Activated naive CD4-positive, alpha-beta T cell treated with anti-CD3 and anti-CD28 coated beads, Interleukin-2, amount 50 U/mL, for 16 hours (primary cell): ENCODE data around the gene LRBA.
"Not testable (repeated sequence)": the region's sequence is repeated elsewhere in the genome, so short reads cannot be mapped to it uniquely, and the experiment has no call there.

Source experiments
- DNase-seq: peaks from one replicate; pipeline ENCODE4 v3.0.0-alpha.2; 2020

Gene LRBA

DNA sequence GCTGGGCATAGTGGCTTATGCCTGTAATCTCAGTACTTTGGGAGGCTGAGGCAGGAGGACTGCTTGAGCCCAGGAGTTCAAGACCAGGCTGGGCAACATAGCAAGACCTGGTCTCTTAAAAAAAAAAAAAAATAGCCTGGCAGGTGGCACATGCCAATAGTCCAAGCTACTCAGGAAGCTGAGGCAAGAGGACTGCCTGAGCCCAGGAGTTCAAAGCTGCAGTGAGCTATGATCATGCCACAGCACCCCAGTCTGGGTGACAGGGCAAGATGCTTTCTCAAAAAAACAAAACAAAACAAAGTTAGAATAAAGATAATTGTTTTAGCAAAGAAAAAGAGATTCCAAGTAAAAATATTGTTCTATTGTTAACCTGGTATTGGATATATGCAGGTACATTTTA, 75.0 kb downstream of the LRBA start:
- no peak for DNase-seq

DNA sequence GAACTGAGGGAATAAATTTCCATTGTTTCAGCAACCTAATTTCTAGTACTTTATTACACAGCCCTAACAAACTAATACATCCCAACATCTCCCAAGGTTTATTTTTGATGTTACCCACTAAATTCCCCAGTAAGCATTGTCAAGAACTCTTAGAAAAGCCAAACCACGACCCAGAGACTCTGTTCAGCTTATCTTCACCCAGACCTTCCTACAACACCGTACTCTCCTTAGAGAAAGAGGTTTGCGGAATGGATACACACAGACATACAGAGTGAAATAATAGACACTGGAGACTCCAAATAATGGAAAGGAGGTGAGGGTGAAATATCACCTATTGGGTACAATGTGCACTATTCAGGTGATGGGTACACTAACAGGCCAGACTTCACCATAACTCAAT, 75.6 kb downstream of the LRBA start:
- no peak for DNase-seq

GRCh38 chr4:150938873-150939499, 76.1 kb downstream of the LRBA start:
- DNase-seq: no peak

DNA sequence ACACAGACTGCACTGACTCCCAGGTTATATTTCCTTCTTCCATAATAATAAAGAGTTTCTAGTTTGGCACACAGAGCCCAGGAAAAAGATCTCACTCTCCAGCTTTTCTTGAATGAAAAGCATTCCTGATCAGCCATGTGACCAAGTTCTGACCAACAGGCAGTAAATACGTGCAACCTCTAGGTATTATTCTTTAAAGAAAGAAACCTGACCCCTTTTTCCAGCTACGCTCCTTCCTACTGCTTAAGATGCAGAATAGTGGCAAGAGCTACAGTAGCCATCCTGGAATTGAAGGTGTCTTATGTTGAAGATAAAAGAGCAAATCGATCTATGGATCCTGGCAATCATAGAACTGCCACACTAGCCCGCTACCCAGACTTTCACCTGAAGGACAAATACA, 76.7 kb downstream of the LRBA start:
- no peak for DNase-seq

- no peak for DNase-seq
Observed at GRCh38 chr4:150934022-150934421, 81.1 kb downstream of the LRBA start.

DNA sequence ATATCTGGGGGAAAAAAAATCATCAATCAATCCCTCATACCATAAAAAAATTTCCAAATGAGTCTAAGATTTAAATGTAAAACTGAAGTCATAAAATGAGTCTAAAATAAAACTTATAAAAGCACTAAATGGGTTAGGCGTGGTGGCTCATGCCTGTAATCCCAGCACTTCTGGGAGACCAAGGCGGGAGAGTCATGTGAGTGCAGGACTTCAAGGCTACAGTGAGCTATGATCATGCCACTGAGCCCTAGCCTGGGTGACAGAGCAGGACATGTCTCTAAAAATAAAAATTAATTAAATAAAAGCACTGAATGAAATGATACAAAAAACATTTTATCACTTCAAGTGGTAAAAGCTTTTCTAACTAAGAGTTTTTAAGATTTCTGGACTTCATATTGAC, 83.3 kb downstream of the LRBA start:
- DNase-seq: no peak

DNA sequence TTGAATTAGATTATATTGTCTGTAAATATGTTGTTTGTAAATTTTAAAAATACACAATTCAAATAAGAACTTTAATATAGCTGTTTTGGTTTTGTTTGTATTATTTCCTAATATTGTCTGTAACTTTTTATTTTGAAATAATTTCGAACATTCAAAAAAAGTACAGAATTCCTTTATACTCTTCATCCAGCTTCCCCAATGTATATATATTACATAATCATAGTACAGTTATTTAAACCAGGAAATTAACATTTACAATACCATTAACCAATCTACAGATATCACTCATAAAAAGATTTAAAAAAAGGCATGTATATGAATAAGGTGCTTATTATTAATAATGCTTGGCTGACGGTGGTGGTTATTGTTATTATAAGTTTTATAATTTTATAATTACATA, 84.1 kb downstream of the LRBA start:
- DNase-seq: no peak

GRCh38 chr4:150923945-150924344, 91.1 kb downstream of the LRBA start:
- no peak for DNase-seq

GRCh38 chr4:150921486-150921885, 93.6 kb downstream of the LRBA start:
- DNase-seq: not testable (repeated sequence)

- DNase-seq: not testable (repeated sequence)
Observed at GRCh38 chr4:150918562-150918961, 96.5 kb downstream of the LRBA start.

DNA sequence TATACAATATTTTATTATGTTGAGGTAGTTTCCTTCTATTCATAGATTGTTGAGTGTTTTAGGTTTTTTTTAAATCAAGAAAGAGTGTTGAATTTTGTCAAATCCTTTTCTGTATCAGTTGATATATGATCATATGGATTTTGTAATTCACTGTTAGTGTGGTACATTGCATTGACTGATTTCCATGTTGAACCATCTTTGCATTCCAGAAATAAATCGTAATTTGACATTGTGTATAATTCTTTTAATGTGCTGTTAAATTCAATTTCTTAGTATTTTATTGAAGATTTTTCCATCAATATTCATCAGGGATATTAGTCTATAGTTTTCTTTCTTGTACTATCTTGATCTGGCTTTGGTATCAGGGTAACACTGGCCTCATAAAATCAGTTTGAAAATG, 103.8 kb downstream of the LRBA start:
- no peak for DNase-seq

GRCh38 chr4:150909116-150909515, 106.0 kb downstream of the LRBA start:
- DNase-seq: no peak

DNA sequence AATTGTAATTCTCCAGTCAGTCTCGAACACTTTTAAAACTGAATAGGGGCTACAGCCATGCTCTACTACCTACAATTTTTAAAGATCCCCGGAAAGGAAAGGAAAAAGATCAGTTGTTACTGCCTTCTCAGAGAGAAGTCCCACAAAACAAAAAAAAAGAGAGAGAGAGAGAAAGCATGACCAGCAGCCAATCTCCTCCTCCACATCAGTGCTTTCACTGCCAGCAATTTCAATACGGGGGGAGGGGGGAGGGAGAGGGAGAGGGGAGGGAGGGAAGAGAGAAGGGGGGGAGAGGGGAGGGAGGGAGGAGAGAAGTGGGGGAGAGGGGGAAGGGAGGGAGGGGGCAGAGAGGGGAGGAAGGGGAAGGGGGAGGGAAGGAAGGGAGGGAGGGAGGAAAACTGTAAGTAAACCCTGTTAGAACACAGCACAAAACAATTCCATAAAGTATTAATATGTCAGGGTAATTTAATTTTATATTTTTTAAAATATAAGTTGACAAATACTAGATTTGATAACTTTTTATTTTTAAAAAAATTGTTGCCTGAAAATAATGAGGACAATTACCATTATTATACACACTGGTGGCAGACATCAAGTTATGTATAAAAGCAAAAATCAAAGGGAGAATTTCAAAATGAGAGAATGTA, 108.0 kb downstream of the LRBA start:
- no peak for DNase-seq

- no peak for DNase-seq
Observed at GRCh38 chr4:150904671-150905070, 110.4 kb downstream of the LRBA start.

GRCh38 chr4:150903603-150904002, 111.5 kb downstream of the LRBA start:
- DNase-seq: no peak

DNA sequence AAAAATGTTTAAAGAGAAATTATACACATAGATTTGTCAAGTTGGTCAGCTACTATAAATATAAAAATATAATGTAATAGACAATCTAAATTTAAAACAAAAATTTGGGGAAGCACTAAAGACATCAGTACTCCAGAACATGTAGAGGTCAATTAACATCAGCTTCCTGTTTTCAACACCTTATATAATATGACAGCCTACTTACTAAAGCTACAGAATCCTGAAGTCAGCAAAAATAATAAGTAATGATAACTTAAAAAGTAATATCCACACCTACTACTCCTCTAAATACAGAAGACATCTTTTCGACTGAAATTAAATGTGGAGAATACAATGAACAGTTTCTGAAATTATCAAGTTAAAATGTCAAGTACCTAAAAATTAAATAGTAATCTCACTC, 118.6 kb downstream of the LRBA start:
- no peak for DNase-seq

GRCh38 chr4:150890246-150890645, 124.8 kb downstream of the LRBA start:
- DNase-seq: no peak

DNA sequence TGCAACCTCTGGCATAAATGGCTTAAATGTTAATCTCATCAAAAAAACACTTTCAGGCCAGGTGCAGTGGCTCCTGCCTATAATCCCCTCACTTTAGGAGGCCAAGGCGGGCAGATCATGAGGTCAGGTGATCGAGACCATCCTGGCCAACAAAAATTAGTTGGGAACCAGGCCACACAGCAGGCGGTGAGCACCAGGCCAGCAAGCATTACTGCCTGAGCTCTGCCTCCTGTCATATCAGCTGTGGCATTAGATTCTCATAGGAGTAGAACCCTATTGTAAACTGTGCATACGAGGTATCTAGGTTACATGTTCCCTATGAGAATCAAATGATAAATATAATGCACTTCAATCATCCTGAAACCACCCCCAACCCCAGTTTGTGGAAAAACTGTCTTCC, 125.8 kb downstream of the LRBA start:
- DNase-seq: no peak

- DNase-seq: no peak
Observed at GRCh38 chr4:150888625-150889024, 126.5 kb downstream of the LRBA start.

GRCh38 chr4:150888217-150888616, 126.9 kb downstream of the LRBA start:
- DNase-seq: no peak

DNA sequence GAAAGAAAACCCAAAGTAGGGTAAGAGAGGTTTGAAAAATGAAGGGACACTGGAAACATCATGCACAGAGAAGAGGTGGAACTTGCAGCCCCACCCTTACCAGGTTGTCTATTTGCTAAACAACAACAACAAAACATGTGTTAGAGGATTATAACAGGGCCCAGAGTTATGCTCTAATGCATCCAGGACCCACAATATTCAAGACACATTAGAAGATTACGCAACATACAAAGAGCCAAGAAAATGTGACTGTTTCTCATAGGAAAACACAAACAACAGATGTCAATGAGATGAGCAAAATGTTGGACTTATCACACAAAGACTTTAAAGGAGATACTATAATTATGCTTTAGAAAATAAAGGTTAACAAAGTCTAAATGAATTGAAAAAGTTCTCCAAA, 128.5 kb downstream of the LRBA start:
- no peak for DNase-seq

DNA sequence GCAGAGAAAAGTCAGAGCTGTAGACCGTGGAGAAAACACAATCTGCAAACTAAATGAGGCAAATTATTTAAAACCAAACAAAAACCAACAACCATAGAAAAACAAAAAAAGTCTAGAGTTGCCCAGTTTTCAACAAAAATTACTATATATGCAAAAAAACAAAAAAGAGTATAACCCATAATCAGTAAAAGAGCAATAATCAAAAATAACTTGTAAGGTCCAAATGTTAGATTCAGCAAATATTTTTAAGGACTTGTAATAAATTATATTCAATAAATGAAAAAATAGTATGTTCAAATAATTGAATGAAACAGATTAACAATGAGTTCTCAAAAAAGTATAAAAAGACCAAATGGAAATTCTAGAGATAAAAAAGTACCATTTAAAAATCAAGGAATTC, 130.5 kb downstream of the LRBA start:
- no peak for DNase-seq

GRCh38 chr4:150875367-150875766, 139.7 kb downstream of the LRBA start:
- no peak for DNase-seq

DNA sequence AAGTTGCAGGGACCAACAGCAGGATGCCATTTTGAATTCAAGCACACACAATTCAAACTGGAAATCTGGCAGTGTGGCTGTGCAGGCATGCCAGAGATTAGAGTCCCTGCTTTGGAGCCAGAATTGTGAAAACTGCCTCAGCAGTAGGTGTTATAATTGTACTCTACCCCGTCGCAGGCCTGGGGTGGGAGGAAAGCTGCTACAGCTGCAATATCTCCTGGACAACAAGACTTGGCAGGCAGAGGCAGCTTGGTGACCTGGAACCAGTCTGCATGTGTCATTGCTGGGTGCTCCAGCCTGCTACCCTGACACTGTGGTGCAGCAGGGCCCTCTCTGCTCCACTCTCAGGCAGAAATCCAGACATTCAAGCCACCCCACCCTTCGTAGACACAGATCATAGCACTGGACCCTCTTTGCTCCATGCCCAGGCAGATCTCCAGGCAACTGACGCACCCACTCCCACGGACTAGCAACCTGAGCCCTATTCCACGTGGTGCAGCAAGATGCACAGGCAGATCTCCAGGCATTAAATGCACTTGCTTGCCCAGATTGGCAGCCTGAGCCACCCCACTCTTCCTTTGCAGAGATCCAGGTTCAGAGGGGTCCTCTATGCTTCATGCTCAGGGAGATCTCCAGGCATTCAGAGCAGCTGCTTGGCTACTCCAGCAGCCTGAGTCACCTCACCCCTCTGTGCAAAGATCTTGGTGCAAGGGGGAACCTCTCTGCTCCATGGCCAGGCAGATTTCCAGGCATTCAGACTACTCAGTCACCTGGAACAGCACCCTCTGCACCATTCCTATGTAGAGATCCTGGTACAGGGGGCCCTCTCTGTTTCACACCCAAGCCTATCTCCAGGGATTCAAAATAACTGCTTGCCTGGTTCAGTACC, 140.5 kb downstream of the LRBA start:
- DNase-seq: no peak
